Progenitor cell of endocrine pancreas (in vitro differentiated cells): ENCODE data around the gene KLF7. TPM values are rescaled to one million over a fixed set of nuclear protein-coding genes. Genes with fewer than 3 reads are reported as not detected.

Source experiments
- DNase-seq: peaks from one replicate; pipeline ENCODE4 v3.0.0; 2021; ENCODE audit warnings: low spot score; ENCODE audit not compliant: unreplicated experiment
- H3K27ac Mint-ChIP-seq: 2 replicates; pipeline ENCODE4 v1.8.0; 2021; ENCODE audit warnings: mild to moderate bottlenecking, moderate library complexity, mixed read lengths
- H3K27me3 Mint-ChIP-seq: 2 replicates; pipeline ENCODE4 v1.8.0; 2021; ENCODE audit warnings: mixed read lengths
- H3K36me3 Mint-ChIP-seq: 2 replicates; pipeline ENCODE4 v1.8.0; 2022; ENCODE audit warnings: mixed read lengths; ENCODE audit not compliant: insufficient read depth
- H3K4me1 Mint-ChIP-seq: 2 replicates; pipeline ENCODE4 v1.8.0; 2021; ENCODE audit warnings: low read depth, mixed read lengths
- H3K4me3 Mint-ChIP-seq: 2 replicates; pipeline ENCODE4 v1.8.0; 2021; ENCODE audit warnings: low read depth, mild to moderate bottlenecking, moderate library complexity, mixed read lengths
- H3K9me3 Mint-ChIP-seq: 2 replicates; pipeline ENCODE4 v1.8.0; 2021; ENCODE audit warnings: low read depth, mixed read lengths
- CTCF ChIP-seq: fragments of 200-600 bp; sonication (generic); IDR thresholded peaks from one replicate; pipeline ENCODE4 v1.5.0; 2021; ENCODE audit warnings: antibody characterized with exemption, mild to moderate bottlenecking; ENCODE audit not compliant: unreplicated experiment
- total RNA-seq: library from RNA; stranded (reverse); gene quantifications from 2 replicates; pipeline ENCODE4 v1.2.1, GENCODE V29; 2021

KLF7 gene
- total RNA-seq, 1 donor from 2014 or later = 26.6 TPM

GRCh38 chr2:207115715-207116364 lies 49.9 kb downstream of the KLF7 start:
- no peak overlapping the region for H3K4me3 Mint-ChIP-seq
- H3K27ac Mint-ChIP-seq = no peak overlapping the region
- no peak for TF ChIP-seq CTCF
- H3K27me3 Mint-ChIP-seq = no peaks in the 10 kb centered on the region
- no peaks in the 10 kb centered on the region for H3K4me1 Mint-ChIP-seq
- no peak for DNase-seq
- peaks cover 2% of the 10 kb centered on the region for H3K36me3 Mint-ChIP-seq
- H3K9me3 Mint-ChIP-seq = no peaks in the 10 kb centered on the region

GRCh38 chr2:207113414-207113813 lies 52.3 kb downstream of the KLF7 start:
- Mint-ChIP-seq H3K9me3 (no peaks in the 10 kb centered on the region), H3K4me3 (no peak overlapping the region), H3K27me3 (no peaks in the 10 kb centered on the region), H3K4me1 (peaks cover 3% of the 10 kb centered on the region), H3K36me3 (peaks cover 2% of the 10 kb centered on the region), H3K27ac (no peak overlapping the region)
- DNase-seq = no peak
- no peak for TF ChIP-seq CTCF

DNA sequence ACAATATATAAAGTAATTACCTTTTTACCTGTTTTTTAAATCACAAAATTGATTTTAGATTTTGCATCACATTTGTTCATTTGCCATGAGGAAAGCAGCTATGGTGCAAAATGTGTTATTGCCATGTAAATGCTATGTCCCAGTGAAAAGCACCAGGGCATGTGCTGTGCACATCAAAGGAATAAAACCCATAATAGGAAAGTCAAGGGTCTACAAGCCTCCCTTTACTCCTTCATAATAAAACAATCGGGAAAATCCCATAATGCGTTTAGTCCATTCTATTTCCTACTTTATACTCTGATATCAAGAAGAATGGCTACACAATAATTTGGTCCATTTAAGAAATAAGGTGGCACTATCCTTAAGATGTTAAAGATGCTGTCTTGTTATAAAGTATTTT lies 53.0 kb downstream of the KLF7 start:
- no peak overlapping the region for H3K27ac Mint-ChIP-seq
- no peak for DNase-seq
- H3K9me3 Mint-ChIP-seq = no peaks in the 10 kb centered on the region
- peaks cover 8% of the 10 kb centered on the region for H3K4me1 Mint-ChIP-seq
- H3K4me3 Mint-ChIP-seq = no peak overlapping the region
- no peak for TF ChIP-seq CTCF
- peaks cover 2% of the 10 kb centered on the region for H3K36me3 Mint-ChIP-seq
- H3K27me3 Mint-ChIP-seq = no peaks in the 10 kb centered on the region

- TF ChIP-seq CTCF = no peak
- H3K9me3 Mint-ChIP-seq = no peaks in the 10 kb centered on the region
These were observed 53.4 kb downstream of the KLF7 start for GRCh38 chr2:207112383-207112782.

DNA sequence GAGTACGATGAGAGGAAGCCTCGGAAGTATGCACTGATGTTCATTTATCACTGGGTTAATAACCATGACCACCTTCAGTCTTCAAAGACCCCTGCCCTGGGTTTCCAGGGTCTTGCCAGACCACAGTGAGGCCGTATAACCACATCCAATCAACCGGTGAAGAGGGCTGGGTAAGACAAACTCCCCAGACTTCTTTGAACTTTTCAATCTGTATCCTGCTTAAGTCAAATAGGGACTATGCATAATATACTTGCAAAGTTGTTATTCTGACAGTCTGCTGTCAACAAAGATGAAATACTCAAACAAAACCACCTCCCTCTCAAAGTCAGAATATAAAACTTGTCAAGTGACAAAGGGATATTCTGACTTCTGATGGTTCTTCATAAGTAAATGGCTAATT lies 54.0 kb downstream of the KLF7 start:
- Mint-ChIP-seq H3K27ac (no peak overlapping the region), H3K4me1 (peaks cover 17% of the 10 kb centered on the region), H3K36me3 (peaks cover 2% of the 10 kb centered on the region), H3K27me3 (no peaks in the 10 kb centered on the region), H3K4me3 (no peak overlapping the region), H3K9me3 (no peaks in the 10 kb centered on the region)
- no peak for DNase-seq
- no peak for TF ChIP-seq CTCF

More at GRCh38 chr2:207112383-207112782, 53.4 kb downstream of the KLF7 start:
- H3K27me3 Mint-ChIP-seq = no peaks in the 10 kb centered on the region
- no peak for DNase-seq
- no peak overlapping the region for H3K4me3 Mint-ChIP-seq
- peaks cover 12% of the 10 kb centered on the region for H3K4me1 Mint-ChIP-seq
- H3K36me3 Mint-ChIP-seq = peaks cover 2% of the 10 kb centered on the region
- H3K27ac Mint-ChIP-seq = no peak overlapping the region
